HG03571 (cell line): Measurements from ENCODE around the gene EAF1.
"Not testable (repeated sequence)": the region's sequence is repeated elsewhere in the genome, so short reads cannot be mapped to it uniquely, and the experiment has no call there.

Source experiments
- ATAC-seq: cut with Tn5 transposase; IDR thresholded peaks from one replicate; pipeline ENCODE4 v1.9.1; 2021; ENCODE audit not compliant: unreplicated experiment

The EAF1 gene

GRCh38 chr3:15404767-15405166 is 22.6 kb upstream of the EAF1 start:
- no peak for ATAC-seq

DNA sequence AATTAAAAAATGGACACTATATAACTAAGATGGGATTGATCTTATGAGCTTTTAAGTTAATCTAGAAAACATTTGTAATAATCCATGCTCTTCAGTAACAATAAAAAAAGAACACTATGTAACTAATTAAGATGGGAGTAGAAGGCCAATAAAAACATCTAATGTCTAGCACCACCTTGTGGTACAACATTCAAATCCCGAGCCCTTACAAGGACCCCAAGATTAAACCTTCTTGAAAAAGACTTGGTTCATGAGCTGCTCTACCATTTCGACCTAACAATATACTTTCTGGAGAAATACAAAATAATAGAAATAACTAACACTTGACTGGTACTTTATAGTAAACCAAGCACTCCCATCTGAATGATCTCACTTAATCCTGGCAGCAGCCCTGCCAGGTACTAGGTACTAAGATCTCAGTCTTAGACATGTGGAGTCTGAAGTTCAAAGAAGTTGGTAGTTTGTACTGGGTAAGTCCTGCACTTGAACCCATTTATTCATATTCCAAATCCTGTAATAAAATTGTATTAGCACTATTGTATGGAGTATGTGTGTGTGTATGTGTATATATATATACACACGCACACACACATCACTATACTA is 21.8 kb upstream of the EAF1 start:
- ATAC-seq: no peak

DNA sequence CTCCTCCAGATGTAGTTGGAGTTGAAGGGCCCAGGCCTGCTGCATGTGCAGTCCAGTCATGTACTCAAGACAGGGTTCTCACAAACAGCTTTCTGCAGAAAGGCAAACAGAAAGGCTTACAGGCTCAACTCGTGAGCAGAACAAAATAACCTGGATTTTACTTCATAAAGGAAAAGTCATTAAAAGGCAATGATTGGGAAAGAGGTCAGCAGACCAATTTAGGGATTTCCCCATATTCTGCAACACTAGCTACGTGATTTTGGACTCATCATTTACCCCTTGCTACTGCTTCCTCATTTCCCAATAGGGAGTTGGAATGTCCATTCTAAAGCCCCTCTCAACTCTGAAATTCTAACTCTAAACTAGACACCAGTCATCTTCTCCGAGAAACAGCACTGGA is 18.2 kb upstream of the EAF1 start:
- no peak for ATAC-seq

DNA sequence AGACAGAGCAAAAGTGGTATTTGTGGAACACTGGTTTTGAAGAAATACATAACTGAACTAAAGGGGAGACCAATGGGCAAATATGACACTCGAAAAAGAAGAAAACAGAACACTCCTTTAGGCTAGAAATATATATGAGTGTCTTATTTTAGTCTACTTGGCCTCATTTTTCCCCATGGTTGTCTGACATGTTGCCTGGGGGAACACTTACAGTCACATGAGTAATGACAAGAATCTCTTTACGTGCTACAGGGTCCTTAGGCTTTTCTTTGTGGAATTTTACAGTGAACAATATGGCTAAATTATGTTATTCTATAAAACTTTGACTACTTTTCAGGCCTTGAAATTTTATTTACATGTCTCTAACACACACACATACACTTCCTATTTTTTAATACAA is 17.6 kb upstream of the EAF1 start:
- ATAC-seq: no peak

DNA sequence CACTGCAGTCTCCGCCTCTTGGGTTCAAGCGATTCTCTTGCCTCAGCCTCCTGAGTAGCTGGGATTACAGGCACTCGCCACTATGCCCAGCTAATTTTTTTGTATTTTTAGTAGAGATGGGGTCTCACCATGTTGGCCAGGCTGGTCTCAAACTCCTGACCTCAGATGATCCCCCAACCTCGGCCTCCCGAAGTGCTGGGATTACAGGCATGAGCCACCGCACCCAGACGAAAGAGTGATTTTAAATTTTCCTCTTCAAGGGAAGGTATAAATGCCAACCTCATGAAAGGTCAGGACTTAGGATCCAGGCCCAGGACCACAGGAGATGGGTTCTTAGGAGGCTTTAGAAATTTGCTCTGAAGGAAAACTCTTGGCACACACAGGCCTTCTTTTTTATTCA is 16.4 kb upstream of the EAF1 start:
- ATAC-seq: not testable (repeated sequence)

DNA sequence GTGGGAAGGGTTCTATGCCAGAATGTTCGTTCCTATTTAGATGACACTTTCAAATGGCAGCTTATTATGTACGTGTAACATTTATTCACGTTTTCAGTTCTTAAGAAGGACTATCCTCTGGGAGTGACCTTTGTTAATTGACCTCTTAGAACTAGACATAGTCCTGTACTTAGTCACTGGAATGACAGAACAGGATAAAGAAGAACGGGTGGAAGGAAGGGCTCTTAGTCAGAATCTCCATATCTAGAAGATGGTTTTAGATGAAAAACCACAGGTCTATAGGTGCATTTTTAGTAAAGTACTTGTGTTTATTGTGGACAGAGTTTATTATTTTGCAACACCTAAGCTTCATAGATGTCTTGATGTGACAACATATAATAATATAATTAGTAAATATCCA is 6.5 kb upstream of the EAF1 start:
- no peak for ATAC-seq

GRCh38 chr3:15426579-15427118 is 749 bp upstream of the EAF1 start:
- no peak for ATAC-seq

- ATAC-seq: no peak
Observed at GRCh38 chr3:15427981-15428380, 583 bp downstream of the EAF1 start.

DNA sequence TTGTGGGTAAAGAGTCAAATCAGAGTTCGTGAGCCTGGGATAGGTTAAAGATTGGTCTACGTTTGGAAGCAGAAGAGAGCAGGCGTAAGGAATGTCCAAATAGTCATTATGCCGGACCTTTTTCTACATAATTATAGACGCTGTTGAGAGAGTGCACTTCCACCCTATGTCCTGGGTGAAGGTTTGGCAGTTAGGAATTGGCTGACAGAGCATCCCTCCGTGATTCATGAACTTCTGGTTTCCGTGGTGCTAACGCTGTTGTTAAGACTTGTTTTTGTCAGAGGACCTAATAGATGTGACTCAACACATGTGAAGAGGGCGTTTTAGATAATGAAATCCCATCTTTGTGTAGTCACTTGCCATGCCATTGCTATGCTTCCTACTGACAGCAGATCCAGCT is 1.1 kb downstream of the EAF1 start:
- no peak for ATAC-seq

DNA sequence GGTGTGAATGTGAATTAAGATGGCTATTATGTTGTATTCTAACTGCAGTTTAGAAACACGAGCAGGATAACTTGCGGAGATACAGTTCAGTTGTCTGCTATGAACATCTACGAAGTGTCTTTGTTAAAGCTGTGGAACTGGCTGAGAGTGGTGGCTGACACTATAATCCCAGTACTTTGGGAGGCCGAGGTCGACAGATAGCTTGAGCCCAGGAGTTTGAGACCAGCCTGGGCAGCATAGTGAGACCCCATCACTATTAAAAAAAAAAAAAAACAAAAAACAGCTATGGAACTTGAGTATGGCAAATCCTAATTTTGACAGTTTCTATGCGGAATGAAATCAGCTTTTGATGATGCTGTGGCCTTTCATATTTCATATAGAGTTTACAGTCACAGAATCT is 1.7 kb downstream of the EAF1 start:
- ATAC-seq: no peak

GRCh38 chr3:15430624-15431023 is 3.2 kb downstream of the EAF1 start:
- no peak for ATAC-seq

- no peak for ATAC-seq
Observed at GRCh38 chr3:15431256-15431837, 3.9 kb downstream of the EAF1 start.

- no peak for ATAC-seq
Observed at GRCh38 chr3:15433531-15433930, 6.1 kb downstream of the EAF1 start.

DNA sequence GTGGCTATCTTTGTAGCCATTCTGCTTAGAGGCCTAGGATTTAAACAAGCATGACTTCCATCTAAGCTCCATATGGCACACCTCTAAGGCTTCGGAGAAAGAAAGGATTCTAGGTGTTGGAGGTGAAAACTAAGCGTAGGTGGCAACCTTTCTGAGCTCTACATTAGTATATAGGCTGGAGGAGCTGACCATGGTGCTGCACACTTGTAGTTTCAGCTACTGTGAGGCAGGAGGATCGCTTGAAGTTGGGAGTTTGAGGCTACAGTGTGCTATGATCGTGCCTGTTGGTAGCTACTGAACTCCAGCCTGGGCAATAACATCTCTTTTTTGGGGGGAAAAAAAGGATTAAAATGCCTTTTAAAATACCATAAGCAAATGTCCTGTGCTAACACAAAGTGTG is 7.4 kb downstream of the EAF1 start:
- ATAC-seq: no peak

GRCh38 chr3:15436246-15436645 is 8.8 kb downstream of the EAF1 start:
- no peak for ATAC-seq

DNA sequence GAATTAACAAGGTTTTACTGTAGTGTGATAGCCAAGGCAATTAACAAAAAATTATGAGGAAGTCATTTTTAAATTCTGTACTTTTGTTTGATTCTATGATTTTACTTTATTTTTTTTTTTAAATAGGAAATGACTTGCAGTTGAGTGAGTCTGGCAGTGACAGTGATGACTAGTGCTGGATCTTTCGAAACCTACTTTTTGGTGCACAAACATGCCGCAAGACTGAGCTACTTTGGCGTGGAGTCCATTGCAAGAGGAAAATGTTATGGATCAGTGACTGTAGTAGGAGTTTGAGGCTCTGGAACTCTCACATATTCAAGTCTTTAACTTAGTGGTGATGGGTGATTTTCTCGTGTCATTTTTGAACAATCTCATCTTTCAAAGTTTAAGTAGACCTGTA is 11.6 kb downstream of the EAF1 start:
- no peak for ATAC-seq

GRCh38 chr3:15439476-15439875 is 12.1 kb downstream of the EAF1 start:
- no peak for ATAC-seq

DNA sequence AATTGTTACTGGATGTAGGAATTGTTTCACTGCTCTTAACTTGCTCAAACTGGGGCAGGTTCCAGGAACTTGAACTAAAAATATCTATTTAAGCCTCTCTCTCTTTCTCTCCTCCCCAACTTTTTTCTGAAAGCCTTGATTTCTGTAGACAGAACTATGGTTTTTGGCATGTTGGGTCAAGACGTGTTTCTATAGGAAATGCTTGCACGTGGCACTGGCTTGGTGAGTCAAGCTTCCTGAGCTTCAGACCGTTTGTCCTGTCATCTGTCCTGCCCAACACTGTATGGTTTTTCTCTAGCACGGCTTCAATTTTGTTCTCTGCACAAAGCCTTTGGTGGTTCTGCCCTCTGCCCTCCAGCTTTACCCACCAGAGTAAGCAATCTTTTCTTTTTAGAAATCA is 13.5 kb downstream of the EAF1 start:
- ATAC-seq: no peak

- no peak for ATAC-seq
Observed at GRCh38 chr3:15443826-15444524, 16.6 kb downstream of the EAF1 start.

DNA sequence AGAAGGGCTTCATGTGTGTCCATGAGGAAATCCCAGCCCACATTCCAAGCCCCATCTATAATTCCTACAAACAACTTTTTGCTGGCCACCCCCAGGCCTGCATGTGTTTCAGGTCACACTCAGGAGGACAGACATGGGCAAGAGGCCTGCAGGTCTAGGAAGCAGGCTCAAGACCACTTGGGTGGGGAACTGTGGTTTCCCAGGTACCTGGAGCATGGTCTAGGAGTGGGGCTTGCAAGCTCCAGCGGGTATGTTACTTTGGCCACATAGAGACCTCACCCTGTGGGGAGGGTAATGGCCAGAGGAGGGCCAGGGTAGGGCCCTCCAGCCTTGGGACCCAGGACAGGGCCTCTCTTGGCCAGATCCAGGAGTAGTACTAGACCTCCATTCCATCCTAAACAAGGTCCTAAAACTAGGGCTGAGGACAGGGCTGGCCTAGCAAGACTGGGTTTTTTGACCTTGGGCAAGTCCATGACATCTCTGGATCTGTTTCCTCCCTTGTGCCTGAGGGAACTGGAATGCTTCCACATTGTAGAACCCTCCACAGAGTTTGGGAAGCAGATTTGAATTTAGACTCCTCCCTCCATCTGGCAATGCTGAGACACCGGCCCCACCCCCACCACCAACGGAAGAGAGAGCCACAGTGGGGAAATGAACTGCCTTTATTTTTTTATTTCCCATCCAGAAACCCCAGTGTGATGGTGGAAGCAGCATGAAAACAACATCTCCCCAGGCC is 22.3 kb downstream of the EAF1 start:
- ATAC-seq: no peak

DNA sequence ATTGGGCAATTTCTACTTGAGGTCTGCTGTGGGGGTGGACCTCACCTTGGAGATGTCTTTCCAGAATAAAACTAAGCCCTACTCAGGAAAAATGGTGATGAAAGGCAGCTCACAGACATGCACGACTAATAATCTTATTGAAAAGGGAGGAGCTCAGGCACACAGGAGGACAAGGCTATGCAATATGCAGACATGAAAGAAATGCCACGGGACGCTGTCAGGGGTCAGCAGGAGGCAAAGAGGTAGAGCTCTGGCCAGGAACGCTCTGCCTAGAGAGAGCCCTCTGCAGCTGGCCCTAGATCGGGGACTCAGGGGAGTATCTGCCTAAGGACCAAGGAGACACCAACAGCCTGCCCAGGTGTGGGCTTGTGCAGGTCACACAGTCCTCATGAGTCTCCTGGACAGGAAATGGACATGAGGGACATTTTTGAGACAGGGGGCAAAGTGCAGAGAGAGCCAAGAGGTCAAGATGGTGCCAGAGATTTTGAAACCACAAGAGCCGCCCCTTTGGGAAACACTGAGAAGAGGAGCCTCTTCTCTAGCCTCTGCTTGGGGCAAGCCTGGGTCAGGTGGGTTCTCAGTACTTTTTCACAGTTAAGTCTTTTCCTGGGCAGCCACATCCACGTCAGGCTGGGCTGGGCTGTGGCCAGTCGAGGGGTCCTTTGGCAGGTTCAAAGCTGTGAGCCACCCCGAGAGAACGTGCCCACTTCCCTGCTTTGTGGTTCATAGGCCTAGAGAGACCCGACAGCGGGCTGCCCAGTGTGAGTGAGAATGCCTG is 23.2 kb downstream of the EAF1 start:
- ATAC-seq: no peak
